ENCODE measurements around the gene M1AP.
"Not testable (repeated sequence)": the region's sequence is repeated elsewhere in the genome, so short reads cannot be mapped to it uniquely, and the experiment has no call there.

- TF ChIP-seq CTCF (IDR thresholded peaks at IDR 0.05); ZFX (IDR thresholded peaks at IDR 0.05; ENCODE audit: borderline replicate concordance): not testable (repeated sequence)
Observed at GRCh38 chr2:74561022-74561421, 87.1 kb downstream of the M1AP start.
